Measurements from ENCODE around the gene NALCN. TPM values are rescaled to one million over a fixed set of nuclear protein-coding genes. Genes with fewer than 3 reads are reported as not detected.

The NALCN gene
- total and polyA plus RNA-seq, 4 donors = 0.11 to 0.64 (median 0.37) TPM

- no peak overlapping the region for H3K9ac ChIP-seq (ENCODE audit: insufficient read depth in 1 of 2, low read length in 2 of 2)
- H3K9me3 ChIP-seq (ENCODE audit: control insufficient read depth in 4 of 4, insufficient read depth in 3 of 4, low read length in 3 of 4) = no peaks in the 10 kb centered on the region
- ATAC-seq (ENCODE audit: insufficient read depth, low FRiP score) = no peak
- no peaks in the 10 kb centered on the region for H3K36me3 ChIP-seq (ENCODE audit: control insufficient read depth in 4 of 4, insufficient read depth in 4 of 4, low read length in 4 of 4)
- 86 to 87% methylated on average over 1 of the region's 1 CpG for WGBS, 2 donors
- no peak overlapping the region for H3K27ac ChIP-seq (ENCODE audit: low read depth in 1 of 2, low read length in 1 of 2)
- H3K4me3 ChIP-seq = no peak overlapping the region
- TF ChIP-seq CTCF (IDR thresholded peaks at IDR 0.05; ENCODE audit: control extremely low read depth, extremely low read depth) = no peak
- H3K4me1 ChIP-seq (ENCODE audit: control insufficient read depth in 5 of 5, insufficient read depth in 5 of 5, low read length in 5 of 5) = peaks cover 0 to 1% (median 0%) of the 10 kb centered on the region in 5 donors
- no peaks in the 10 kb centered on the region for H3K27me3 ChIP-seq (ENCODE audit: control insufficient read depth in 3 of 3, insufficient read depth in 3 of 3, low read length in 2 of 3)
- DNase-seq = no peak
Measured at GRCh38 chr13:101292711-101293110, 123.6 kb downstream of the NALCN start.

DNA sequence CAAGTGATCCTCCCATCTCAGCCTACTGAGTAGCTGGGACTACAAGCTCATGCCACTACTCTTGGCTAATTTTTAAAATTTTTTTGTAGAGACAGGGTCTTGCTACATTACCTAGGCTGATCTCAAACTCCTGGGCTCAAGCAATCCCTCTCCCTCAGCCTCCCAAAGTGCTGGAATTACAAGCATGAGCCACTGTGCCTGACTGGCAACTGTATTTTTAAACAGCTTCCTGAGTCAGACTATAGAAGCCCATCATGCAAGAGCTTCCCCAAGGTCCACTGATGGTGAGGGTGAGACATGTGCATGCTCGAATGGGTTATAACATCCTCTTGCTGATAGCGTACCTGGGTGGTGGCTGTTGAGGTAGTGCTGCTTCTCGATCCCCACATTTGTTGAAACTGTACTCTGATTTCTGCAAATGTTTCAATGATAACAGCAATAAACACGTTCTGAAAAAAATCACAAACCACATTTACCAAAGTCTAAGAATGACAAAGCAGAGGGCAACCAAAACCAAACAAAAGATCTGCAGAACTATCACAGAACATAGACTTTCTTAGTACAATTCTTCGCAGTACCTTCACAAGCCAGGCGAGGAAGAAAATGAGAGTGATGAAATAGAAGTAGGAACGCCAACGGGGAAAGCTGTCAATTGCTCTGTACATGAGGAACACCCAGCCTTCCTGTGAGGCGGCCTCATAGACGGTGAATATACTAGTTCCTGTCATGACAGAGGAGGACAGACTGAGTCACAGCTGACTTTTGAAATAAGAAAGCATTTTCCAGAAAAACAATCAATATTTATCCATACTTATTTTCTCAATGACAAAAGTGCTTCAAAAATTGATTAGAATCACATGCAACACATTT, 124.4 kb downstream of the NALCN start:
- H3K9ac ChIP-seq (ENCODE audit: insufficient read depth in 1 of 2, low read length in 2 of 2) = no peak overlapping the region
- H3K4me3 ChIP-seq = no peak overlapping the region
- TF ChIP-seq CTCF (IDR thresholded peaks at IDR 0.05; ENCODE audit: control extremely low read depth, extremely low read depth) = no peak
- H3K4me1 ChIP-seq (ENCODE audit: control insufficient read depth in 5 of 5, insufficient read depth in 5 of 5, low read length in 5 of 5) = peaks cover 0 to 1% (median 0%) of the 10 kb centered on the region in 5 donors
- DNase-seq (no peak), ATAC-seq (ENCODE audit: insufficient read depth, low FRiP score) (no peak)
- no peaks in the 10 kb centered on the region for H3K36me3 ChIP-seq (ENCODE audit: control insufficient read depth in 4 of 4, insufficient read depth in 4 of 4, low read length in 4 of 4)
- no peak overlapping the region for H3K27ac ChIP-seq (ENCODE audit: low read depth in 1 of 2, low read length in 1 of 2)
- 74 to 75% methylated on average over 10 of the region's 10 CpGs for WGBS, 2 donors
- no peaks in the 10 kb centered on the region for H3K9me3 ChIP-seq (ENCODE audit: control insufficient read depth in 4 of 4, insufficient read depth in 3 of 4, low read length in 3 of 4)
- no peaks in the 10 kb centered on the region for H3K27me3 ChIP-seq (ENCODE audit: control insufficient read depth in 3 of 3, insufficient read depth in 3 of 3, low read length in 2 of 3)

- TF ChIP-seq CTCF (IDR thresholded peaks at IDR 0.05; ENCODE audit: control extremely low read depth, extremely low read depth) = no peak
- Histone ChIP-seq H3K9ac (ENCODE audit: insufficient read depth in 1 of 2, low read length in 2 of 2) (no peak overlapping the region), H3K36me3 (ENCODE audit: control insufficient read depth in 4 of 4, insufficient read depth in 4 of 4, low read length in 4 of 4) (no peaks in the 10 kb centered on the region), H3K4me3 (no peak overlapping the region), H3K4me1 (ENCODE audit: control insufficient read depth in 5 of 5, insufficient read depth in 5 of 5, low read length in 5 of 5) (peaks cover 0 to 1% (median 0%) of the 10 kb centered on the region in 5 donors), H3K9me3 (ENCODE audit: control insufficient read depth in 4 of 4, insufficient read depth in 3 of 4, low read length in 3 of 4) (no peaks in the 10 kb centered on the region), H3K27ac (ENCODE audit: low read depth in 1 of 2, low read length in 1 of 2) (no peak overlapping the region), H3K27me3 (ENCODE audit: control insufficient read depth in 3 of 3, insufficient read depth in 3 of 3, low read length in 2 of 3) (no peaks in the 10 kb centered on the region)
- DNase-seq (no peak), ATAC-seq (ENCODE audit: insufficient read depth, low FRiP score) (no peak)
- 79 to 84% methylated on average over 2 of the region's 2 CpGs for WGBS, 2 donors
Measured at GRCh38 chr13:101291206-101291605, 125.1 kb downstream of the NALCN start.

All from lung (tissue), 12 donors.